NB4 (cell line): ENCODE data around the gene CLSTN2.

Source experiments
- DNase-seq: peaks from one replicate; pipeline ENCODE4 v3.0.0; 2010; ENCODE audit warnings: low read depth
- H3K4me3 ChIP-seq: one replicate; pipeline ENCODE4 v1.5.1; 2011; ENCODE audit warnings: mild to moderate bottlenecking, low read depth, low read length, moderate library complexity
- MYC ChIP-seq: IDR thresholded peaks from 2 replicates; pipeline ENCODE4 v1.6.1; 2011; ENCODE audit warnings: low read depth, low read length
- POLR2A ChIP-seq: IDR thresholded peaks from 2 replicates; pipeline ENCODE4 v1.6.1; 2011; ENCODE audit warnings: mild to moderate bottlenecking; ENCODE audit not compliant: insufficient read length; ENCODE audit errors: extremely low read depth
- TF ChIP-seq, protein P1 (sequence below): IDR thresholded peaks from one replicate; pipeline ENCODE4 v1.5.1; 2012; ENCODE audit warnings: low read depth, low read length
- TF ChIP-seq, protein P2 (sequence below): IDR thresholded peaks from 2 replicates; pipeline ENCODE4 v1.6.1; 2011; ENCODE audit warnings: low read depth, low read length

The CLSTN2 gene

DNA sequence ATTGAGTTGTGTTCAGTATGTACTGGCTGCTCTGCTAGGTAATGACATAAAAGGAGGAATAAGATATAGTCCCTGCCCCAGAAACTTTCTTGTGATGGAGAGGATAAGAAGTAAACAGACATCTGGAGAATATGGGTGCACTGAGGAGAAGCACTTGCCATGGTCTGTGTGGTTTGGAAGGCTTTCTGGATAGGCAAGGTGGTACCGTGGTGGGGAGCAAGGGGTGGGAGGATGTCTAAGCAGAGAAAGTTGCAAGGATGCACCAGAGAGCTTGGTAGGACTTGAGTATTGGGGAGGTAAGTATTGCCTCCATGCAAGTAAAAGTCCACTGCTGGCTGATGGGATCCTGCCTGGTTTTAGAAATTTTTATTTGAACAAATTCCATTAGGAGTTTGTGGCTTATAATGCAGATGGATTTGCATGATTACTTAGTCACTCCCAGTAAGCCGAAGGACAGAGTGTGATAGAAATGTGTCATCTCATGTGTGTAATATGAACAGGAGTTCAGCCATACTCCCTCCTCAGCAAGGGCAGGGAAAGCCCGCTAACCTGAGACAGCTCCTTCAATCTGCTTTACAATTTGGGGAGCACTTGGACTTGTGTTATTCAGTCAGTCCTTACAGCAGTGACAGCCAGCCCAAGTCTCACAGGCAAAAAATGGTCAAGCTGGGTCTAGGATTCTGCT lies 53.6 kb downstream of the CLSTN2 start:
- no peak for DNase-seq
- H3K4me3 ChIP-seq: no peak overlapping the region
- TF ChIP-seq, protein P1, sequence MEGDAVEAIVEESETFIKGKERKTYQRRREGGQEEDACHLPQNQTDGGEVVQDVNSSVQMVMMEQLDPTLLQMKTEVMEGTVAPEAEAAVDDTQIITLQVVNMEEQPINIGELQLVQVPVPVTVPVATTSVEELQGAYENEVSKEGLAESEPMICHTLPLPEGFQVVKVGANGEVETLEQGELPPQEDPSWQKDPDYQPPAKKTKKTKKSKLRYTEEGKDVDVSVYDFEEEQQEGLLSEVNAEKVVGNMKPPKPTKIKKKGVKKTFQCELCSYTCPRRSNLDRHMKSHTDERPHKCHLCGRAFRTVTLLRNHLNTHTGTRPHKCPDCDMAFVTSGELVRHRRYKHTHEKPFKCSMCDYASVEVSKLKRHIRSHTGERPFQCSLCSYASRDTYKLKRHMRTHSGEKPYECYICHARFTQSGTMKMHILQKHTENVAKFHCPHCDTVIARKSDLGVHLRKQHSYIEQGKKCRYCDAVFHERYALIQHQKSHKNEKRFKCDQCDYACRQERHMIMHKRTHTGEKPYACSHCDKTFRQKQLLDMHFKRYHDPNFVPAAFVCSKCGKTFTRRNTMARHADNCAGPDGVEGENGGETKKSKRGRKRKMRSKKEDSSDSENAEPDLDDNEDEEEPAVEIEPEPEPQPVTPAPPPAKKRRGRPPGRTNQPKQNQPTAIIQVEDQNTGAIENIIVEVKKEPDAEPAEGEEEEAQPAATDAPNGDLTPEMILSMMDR: no peak
- TF ChIP-seq, protein P2, sequence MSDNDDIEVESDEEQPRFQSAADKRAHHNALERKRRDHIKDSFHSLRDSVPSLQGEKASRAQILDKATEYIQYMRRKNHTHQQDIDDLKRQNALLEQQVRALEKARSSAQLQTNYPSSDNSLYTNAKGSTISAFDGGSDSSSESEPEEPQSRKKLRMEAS: no peak
- no peak for TF ChIP-seq POLR2A

DNA sequence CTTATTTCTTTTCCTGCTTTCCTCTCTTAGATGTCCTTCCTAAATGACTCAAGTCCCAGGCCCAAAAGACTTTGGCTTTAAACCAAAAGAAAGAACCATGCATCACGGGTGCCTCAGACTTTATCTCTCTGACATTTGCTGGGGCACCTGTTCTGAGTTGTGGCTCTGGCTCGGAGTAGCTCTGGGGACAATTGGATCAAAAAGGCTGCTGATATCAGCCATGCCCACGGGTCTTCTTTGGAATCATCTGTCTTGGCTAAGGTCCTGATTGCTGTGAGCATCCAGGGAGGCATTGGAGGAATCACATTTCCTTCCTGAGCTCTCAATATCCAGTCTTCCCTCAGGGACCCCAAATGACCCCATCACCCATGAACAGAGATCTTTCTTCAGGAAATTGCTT lies 59.9 kb downstream of the CLSTN2 start:
- TF ChIP-seq, protein P1: no peak
- TF ChIP-seq POLR2A (no peak), MYC (no peak)
- TF ChIP-seq, protein P2: no peak
- no peak for DNase-seq
- no peak overlapping the region for H3K4me3 ChIP-seq

DNA sequence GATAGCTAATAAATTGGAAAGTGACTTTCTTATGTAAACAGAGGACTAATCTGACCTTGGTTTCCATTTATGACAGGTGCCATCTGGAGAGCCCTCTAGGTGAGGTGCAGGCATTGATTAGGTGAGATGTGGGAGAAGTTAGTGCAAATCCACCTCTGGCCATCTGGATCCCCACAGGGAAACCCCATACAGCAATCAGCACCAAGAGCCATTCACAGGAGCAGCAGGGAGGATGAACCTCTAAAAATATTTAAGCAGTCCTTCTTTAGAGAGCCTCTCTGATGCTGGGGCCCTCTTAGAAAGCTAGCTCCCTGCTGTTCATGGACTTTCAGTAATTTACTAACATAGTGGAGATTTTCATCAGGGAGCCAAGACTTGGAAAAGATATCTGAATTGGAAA lies 69.3 kb downstream of the CLSTN2 start:
- TF ChIP-seq MYC: no peak
- no peak for TF ChIP-seq POLR2A

DNA sequence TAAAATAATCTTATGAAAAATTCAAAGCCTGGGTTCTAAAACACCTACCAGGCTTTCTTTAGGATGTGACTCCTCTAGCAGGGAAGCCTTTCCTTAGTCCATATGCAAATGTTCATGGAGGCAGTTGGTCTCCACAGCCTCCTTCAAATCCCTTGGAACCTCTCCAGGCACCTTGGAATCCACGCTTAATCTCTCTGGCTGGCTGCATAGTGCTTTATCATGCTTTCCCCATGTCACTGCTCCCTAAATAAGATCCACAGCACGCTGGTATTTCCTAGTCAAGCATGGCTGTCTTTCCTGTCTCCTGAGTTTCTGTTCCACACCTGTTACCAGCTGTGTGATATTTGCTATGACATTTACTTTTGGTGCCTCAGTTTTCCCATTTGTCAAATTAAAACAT lies 71.3 kb downstream of the CLSTN2 start:
- H3K4me3 ChIP-seq: no peak overlapping the region
- TF ChIP-seq, protein P1: no peak
- TF ChIP-seq MYC (no peak), POLR2A (no peak)
- TF ChIP-seq, protein P2: no peak
- DNase-seq: no peak

More for the DNA sequence above, 69.3 kb downstream of the CLSTN2 start:
- no peak for DNase-seq
- no peak overlapping the region for H3K4me3 ChIP-seq

DNA sequence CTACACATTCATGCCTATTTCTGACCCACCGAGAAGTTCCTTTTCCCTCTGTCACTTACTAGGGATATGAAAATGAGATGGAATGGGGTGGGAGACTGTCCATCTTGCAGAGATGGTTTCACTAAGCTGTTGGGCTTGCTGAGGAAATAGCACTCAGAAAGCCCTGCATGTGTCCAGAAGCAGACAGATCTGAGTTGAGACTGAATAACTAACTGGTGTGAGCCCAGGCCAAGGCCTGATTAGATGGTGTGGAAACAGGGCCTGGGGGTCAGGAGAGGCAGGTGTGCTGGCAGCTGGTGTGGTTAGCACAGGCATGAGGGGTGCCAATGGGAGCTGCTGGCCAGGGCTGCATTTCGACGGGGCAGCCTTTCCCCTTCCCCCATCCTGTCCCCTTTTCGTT lies 72.1 kb downstream of the CLSTN2 start:
- no peak for DNase-seq
- TF ChIP-seq MYC: no peak
- TF ChIP-seq, protein P1: no peak
- TF ChIP-seq, protein P2: no peak
- TF ChIP-seq POLR2A: no peak
- no peak overlapping the region for H3K4me3 ChIP-seq

DNA sequence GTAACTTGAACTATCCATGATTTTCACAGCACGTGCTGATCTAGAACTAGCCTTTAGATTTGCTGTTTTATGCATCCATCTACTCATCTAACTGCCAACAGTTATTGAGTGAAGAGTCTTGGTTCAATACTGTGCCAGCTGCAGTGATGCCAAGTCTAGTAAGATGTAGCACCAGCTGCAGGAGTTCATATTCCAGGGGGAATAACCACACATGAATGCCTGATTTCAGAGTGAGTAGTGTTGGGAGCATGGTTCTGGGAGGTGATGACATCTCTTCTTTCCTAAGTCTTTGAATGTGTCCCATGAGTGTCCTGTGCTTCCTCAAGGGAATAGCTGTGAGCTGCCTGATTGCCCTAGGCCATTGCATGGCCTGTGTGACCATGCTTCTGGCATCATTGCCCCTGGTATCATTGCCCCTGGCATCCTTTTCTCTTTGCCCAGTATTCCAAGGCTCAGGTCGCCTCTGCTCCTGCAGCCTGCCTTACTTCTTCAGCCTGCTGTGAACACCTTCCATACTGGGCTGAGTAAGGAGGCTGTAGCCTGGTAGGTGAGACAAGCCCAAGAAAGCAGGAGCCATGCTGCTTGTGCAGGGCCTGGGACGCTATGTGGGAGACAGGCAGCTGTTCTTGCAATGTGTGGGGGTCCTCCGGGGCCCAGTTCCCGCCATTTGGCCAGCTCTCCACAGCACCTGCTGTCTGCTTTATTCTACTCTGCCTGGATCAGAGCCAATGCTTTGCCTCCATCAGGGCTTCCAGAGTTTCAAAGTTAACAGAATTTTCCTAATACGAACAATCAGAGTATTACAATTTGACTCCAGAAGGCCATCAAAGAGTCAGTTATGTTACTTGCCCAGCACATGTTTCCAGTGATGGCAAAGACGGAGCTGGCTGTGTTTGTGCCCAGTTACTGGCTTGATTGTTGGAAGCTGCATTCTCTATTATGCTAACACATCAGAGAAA lies 73.2 kb downstream of the CLSTN2 start:
- no peak for DNase-seq
- no peak overlapping the region for H3K4me3 ChIP-seq
- TF ChIP-seq MYC (no peak), POLR2A (no peak)
- TF ChIP-seq, protein P1: no peak
- TF ChIP-seq, protein P2: no peak
